ENCODE results near the gene TSPAN18.
A peak's percentile ranks its signal among the peaks of the same experiment; 100 is the strongest.

The TSPAN18 gene

DNA sequence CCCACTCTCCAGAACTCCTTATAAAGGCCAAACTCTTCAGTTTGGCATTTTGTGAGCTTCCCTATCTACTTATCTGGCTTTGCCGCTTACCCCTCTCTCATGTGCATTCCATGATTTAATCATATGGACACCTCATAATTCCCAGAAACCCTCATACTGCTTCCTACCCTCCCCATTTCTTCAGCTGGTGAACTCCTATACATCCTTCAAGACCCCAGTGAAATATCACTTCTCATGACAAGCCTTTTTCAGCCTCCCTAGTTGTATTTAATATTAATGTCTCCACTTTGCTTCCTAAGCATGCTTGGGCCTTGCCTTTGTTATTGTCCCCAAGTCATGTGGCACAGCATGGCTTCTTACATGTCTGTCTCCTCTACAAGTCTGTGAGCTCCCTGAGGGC is 13.7 kb upstream of the TSPAN18 start:
- Histone ChIP-seq H3K4me3 (ENCODE audit: low read depth, low read length) (no peak overlapping the region), H3K4me1 (ENCODE audit: control insufficient read depth, insufficient read depth, low read length) (no peaks in the 10 kb centered on the region), H3K36me3 (ENCODE audit: control insufficient read depth in 2 of 2, insufficient read depth in 1 of 2, low read length in 2 of 2) (no peaks in the 10 kb centered on the region), H3K9me3 (ENCODE audit: control insufficient read depth, insufficient read depth, low read depth, low read length) (no peaks in the 10 kb centered on the region), H3K27ac (ENCODE audit: extremely low read depth, low read depth, low read length) (no peak overlapping the region)
- ChIA-PET POLR2A (no interaction called here), CTCF (interaction anchor here (0.7 kb wide), 1 partner anchor 142 kb away, joined by 3 read pairs; no protein-coding TSS in a partner anchor)
- TF ChIP-seq ZNF311 (tag by site-specific recombination; IDR thresholded peaks at IDR 0.05; ENCODE audit: borderline replicate concordance) (no peak), ZFP3 (tag by site-specific recombination; IDR thresholded peaks at IDR 0.05; ENCODE audit: low read depth) (peak; percentile 87)

DNA sequence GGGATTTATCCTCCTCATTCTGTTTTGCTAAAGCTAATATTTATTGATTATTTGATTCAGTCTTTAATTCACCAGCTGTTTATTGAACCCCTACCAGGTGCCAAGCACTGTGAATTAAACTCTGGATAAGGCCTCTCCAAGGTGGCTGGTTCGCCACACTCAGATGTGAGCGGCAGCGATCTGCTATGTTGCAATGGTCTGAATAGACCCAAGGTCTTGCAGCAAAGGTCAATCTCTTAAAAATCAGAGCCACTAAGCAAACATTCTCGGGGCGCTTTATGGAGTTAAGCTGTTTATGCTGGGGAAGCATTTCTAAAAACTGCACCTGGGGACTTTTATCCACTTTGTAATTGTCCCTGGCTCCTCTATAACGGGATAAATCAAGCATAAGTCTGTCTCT is 10.5 kb upstream of the TSPAN18 start:
- no peaks in the 10 kb centered on the region for H3K4me1 ChIP-seq (ENCODE audit: control insufficient read depth, insufficient read depth, low read length)
- no peak overlapping the region for H3K4me3 ChIP-seq (ENCODE audit: low read depth, low read length)
- H3K9me3 ChIP-seq (ENCODE audit: control insufficient read depth, insufficient read depth, low read depth, low read length) = no peaks in the 10 kb centered on the region
- ChIA-PET POLR2A (no interaction called here), CTCF (interaction anchor here (0.7 kb wide), 1 partner anchor 15 kb away, joined by 3 read pairs; no protein-coding TSS in a partner anchor)
- H3K36me3 ChIP-seq (ENCODE audit: control insufficient read depth in 2 of 2, insufficient read depth in 1 of 2, low read length in 2 of 2) = no peaks in the 10 kb centered on the region
- H3K27ac ChIP-seq (ENCODE audit: extremely low read depth, low read depth, low read length) = no peak overlapping the region
- TF ChIP-seq, protein P1, sequence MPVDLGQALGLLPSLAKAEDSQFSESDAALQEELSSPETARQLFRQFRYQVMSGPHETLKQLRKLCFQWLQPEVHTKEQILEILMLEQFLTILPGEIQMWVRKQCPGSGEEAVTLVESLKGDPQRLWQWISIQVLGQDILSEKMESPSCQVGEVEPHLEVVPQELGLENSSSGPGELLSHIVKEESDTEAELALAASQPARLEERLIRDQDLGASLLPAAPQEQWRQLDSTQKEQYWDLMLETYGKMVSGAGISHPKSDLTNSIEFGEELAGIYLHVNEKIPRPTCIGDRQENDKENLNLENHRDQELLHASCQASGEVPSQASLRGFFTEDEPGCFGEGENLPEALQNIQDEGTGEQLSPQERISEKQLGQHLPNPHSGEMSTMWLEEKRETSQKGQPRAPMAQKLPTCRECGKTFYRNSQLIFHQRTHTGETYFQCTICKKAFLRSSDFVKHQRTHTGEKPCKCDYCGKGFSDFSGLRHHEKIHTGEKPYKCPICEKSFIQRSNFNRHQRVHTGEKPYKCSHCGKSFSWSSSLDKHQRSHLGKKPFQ (tag by site-specific recombination; IDR thresholded peaks at IDR 0.05) = no peak
- no peak for TF ChIP-seq ZNF292 (tag by site-specific recombination; IDR thresholded peaks at IDR 0.05; ENCODE audit: borderline replicate concordance, low read depth)
- TF ChIP-seq ZNF248 (tag by site-specific recombination; IDR thresholded peaks at IDR 0.05) = no peak
- TF ChIP-seq ZNF561 (tag by site-specific recombination; IDR thresholded peaks at IDR 0.05; ENCODE audit: borderline replicate concordance) = no peak
- no peak for TF ChIP-seq ZNF404 (tag by site-specific recombination; IDR thresholded peaks at IDR 0.05)
- TF ChIP-seq KLF10 (tag by site-specific recombination; IDR thresholded peaks at IDR 0.05) = no peak
- TF ChIP-seq ZEB2 (tag by site-specific recombination; IDR thresholded peaks at IDR 0.05) = no peak
- TF ChIP-seq ZNF449 (tag by site-specific recombination; IDR thresholded peaks at IDR 0.05) = no peak
- TF ChIP-seq KLF8 (tag by site-specific recombination; IDR thresholded peaks at IDR 0.05) = no peak
- no peak for TF ChIP-seq ZXDB (tag by site-specific recombination; IDR thresholded peaks at IDR 0.05)
- no peak for TF ChIP-seq ZFP37 (tag by site-specific recombination; IDR thresholded peaks at IDR 0.05)
- TF ChIP-seq IKZF3 (tag by site-specific recombination; IDR thresholded peaks at IDR 0.05) = no peak
- no peak for TF ChIP-seq MYNN (tag by site-specific recombination; IDR thresholded peaks at IDR 0.05; ENCODE audit: borderline replicate concordance)
- no peak for TF ChIP-seq ZNF837 (tag by site-specific recombination; IDR thresholded peaks at IDR 0.05)
- TF ChIP-seq, protein P2, sequence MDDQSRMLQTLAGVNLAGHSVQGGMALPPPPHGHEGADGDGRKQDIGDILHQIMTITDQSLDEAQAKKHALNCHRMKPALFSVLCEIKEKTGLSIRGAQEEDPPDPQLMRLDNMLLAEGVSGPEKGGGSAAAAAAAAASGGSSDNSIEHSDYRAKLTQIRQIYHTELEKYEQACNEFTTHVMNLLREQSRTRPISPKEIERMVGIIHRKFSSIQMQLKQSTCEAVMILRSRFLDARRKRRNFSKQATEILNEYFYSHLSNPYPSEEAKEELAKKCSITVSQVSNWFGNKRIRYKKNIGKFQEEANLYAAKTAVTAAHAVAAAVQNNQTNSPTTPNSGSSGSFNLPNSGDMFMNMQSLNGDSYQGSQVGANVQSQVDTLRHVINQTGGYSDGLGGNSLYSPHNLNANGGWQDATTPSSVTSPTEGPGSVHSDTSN (CRISPR knock-in tag; IDR thresholded peaks at IDR 0.05) = no peak
- no peak for TF ChIP-seq ZNF48 (tag by site-specific recombination; IDR thresholded peaks at IDR 0.05)
- TF ChIP-seq ZFP3 (tag by site-specific recombination; IDR thresholded peaks at IDR 0.05; ENCODE audit: low read depth) = no peak

DNA sequence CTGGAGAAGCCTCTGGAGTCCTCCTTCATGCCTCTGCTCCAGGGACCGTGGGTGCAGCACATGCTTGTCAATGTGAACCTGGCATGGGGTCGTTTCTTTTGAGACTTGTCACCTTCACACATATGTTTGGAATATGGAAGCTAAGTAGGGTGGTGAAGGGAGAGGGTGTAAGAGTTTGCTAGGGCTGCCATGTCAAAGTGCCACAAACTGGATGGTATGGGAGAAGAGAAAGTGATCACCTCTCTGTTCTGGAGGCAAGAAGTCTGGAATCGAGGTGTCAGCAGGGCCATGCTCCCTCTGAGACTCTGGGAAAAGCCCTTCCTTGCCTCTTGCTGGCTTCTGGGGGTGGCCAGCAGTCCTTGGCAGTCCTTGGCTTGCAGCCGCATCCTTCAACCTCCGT is 8.7 kb upstream of the TSPAN18 start:
- no peaks in the 10 kb centered on the region for H3K4me1 ChIP-seq (ENCODE audit: control insufficient read depth, insufficient read depth, low read length)
- no peaks in the 10 kb centered on the region for H3K9me3 ChIP-seq (ENCODE audit: control insufficient read depth, insufficient read depth, low read depth, low read length)
- H3K27ac ChIP-seq (ENCODE audit: extremely low read depth, low read depth, low read length) = no peak overlapping the region
- H3K4me3 ChIP-seq (ENCODE audit: low read depth, low read length) = no peak overlapping the region
- ChIA-PET POLR2A (no interaction called here), CTCF (no interaction called here)
- H3K36me3 ChIP-seq (ENCODE audit: control insufficient read depth in 2 of 2, insufficient read depth in 1 of 2, low read length in 2 of 2) = no peaks in the 10 kb centered on the region
- TF ChIP-seq REST (tag by site-specific recombination; IDR thresholded peaks at IDR 0.05) (no peak), ZNF324 (tag by site-specific recombination; IDR thresholded peaks at IDR 0.05) (no peak), ZNF624 (tag by site-specific recombination; IDR thresholded peaks at IDR 0.05) (no peak), ZNF510 (tag by site-specific recombination; IDR thresholded peaks at IDR 0.05; ENCODE audit: insufficient replicate concordance) (no peak)
- TF ChIP-seq, protein P3, sequence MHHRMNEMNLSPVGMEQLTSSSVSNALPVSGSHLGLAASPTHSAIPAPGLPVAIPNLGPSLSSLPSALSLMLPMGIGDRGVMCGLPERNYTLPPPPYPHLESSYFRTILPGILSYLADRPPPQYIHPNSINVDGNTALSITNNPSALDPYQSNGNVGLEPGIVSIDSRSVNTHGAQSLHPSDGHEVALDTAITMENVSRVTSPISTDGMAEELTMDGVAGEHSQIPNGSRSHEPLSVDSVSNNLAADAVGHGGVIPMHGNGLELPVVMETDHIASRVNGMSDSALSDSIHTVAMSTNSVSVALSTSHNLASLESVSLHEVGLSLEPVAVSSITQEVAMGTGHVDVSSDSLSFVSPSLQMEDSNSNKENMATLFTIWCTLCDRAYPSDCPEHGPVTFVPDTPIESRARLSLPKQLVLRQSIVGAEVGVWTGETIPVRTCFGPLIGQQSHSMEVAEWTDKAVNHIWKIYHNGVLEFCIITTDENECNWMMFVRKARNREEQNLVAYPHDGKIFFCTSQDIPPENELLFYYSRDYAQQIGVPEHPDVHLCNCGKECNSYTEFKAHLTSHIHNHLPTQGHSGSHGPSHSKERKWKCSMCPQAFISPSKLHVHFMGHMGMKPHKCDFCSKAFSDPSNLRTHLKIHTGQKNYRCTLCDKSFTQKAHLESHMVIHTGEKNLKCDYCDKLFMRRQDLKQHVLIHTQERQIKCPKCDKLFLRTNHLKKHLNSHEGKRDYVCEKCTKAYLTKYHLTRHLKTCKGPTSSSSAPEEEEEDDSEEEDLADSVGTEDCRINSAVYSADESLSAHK (tag by site-specific recombination; IDR thresholded peaks at IDR 0.05) = no peak
